ENCODE results near the gene BNC2. TPM values are rescaled to one million over a fixed set of nuclear protein-coding genes. Genes with fewer than 3 reads are reported as not detected.
A peak's percentile ranks its signal among the peaks of the same experiment; 100 is the strongest.

BNC2 gene
- total and polyA plus RNA-seq, 2 of the 13 experiments (the other 11 are each of a cell fraction or from before 2014, with no cell fraction given): not detected

GRCh38 chr9:16413509-16414016 is 456.9 kb downstream of the BNC2 start (continued):
- TF ChIP-seq THYN1 (CRISPR knock-in tag; IDR thresholded peaks at IDR 0.05; ENCODE audit: borderline replicate concordance, low read depth) (no peak), ZKSCAN1 (IDR thresholded peaks at IDR 0.05; ENCODE audit: low read length) (no peak), THRA (CRISPR knock-in tag; IDR thresholded peaks at IDR 0.05; ENCODE audit: borderline replicate concordance) (no peak), DPF2 (CRISPR knock-in tag; IDR thresholded peaks at IDR 0.05; ENCODE audit: borderline replicate concordance, low read depth) (no peak), ZNF263 (CRISPR knock-in tag; IDR thresholded peaks at IDR 0.05) (no peak), ZNF766 (CRISPR knock-in tag; IDR thresholded peaks at IDR 0.05; ENCODE audit: borderline replicate concordance) (no peak), ZNF3 (CRISPR knock-in tag; IDR thresholded peaks at IDR 0.05) (no peak), TBP (CRISPR knock-in tag; IDR thresholded peaks at IDR 0.05) (no peak), KIAA2018 (CRISPR knock-in tag; IDR thresholded peaks at IDR 0.05; ENCODE audit: borderline replicate concordance) (no peak), ZSCAN9 (CRISPR knock-in tag; IDR thresholded peaks at IDR 0.05; ENCODE audit: borderline replicate concordance) (peak; percentile 48; the same call in 1 of the 2 replicates), TEF (CRISPR knock-in tag; IDR thresholded peaks at IDR 0.05) (no peak), TFDP2 (CRISPR knock-in tag; IDR thresholded peaks at IDR 0.05) (peak; percentile 44; the same call in 1 of the 2 replicates), PATZ1 (CRISPR knock-in tag; IDR thresholded peaks at IDR 0.05) (peak; percentile 40)
- TF ChIP-seq, protein P1, sequence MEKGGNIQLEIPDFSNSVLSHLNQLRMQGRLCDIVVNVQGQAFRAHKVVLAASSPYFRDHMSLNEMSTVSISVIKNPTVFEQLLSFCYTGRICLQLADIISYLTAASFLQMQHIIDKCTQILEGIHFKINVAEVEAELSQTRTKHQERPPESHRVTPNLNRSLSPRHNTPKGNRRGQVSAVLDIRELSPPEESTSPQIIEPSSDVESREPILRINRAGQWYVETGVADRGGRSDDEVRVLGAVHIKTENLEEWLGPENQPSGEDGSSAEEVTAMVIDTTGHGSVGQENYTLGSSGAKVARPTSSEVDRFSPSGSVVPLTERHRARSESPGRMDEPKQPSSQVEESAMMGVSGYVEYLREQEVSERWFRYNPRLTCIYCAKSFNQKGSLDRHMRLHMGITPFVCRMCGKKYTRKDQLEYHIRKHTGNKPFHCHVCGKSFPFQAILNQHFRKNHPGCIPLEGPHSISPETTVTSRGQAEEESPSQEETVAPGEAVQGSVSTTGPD (CRISPR knock-in tag; IDR thresholded peaks at IDR 0.05): no peak
